Neural progenitor cell (in vitro differentiated cells): ENCODE results near the gene FOXO6.

Source experiments
- EZH2 ChIP-seq: fragments of 200-600 bp; sonication (generic); IDR thresholded peaks from 2 replicates; pipeline ENCODE4 v1.6.1; 2017; ENCODE audit warnings: antibody characterized with exemption, mild to moderate bottlenecking, moderate library complexity
- TF ChIP-seq, protein P1 (sequence below): fragments of 200-600 bp; sonication (generic); IDR thresholded peaks from 2 replicates; pipeline ENCODE4 v1.5.1; 2017; ENCODE audit warnings: antibody characterized with exemption, mild to moderate bottlenecking

DNA sequence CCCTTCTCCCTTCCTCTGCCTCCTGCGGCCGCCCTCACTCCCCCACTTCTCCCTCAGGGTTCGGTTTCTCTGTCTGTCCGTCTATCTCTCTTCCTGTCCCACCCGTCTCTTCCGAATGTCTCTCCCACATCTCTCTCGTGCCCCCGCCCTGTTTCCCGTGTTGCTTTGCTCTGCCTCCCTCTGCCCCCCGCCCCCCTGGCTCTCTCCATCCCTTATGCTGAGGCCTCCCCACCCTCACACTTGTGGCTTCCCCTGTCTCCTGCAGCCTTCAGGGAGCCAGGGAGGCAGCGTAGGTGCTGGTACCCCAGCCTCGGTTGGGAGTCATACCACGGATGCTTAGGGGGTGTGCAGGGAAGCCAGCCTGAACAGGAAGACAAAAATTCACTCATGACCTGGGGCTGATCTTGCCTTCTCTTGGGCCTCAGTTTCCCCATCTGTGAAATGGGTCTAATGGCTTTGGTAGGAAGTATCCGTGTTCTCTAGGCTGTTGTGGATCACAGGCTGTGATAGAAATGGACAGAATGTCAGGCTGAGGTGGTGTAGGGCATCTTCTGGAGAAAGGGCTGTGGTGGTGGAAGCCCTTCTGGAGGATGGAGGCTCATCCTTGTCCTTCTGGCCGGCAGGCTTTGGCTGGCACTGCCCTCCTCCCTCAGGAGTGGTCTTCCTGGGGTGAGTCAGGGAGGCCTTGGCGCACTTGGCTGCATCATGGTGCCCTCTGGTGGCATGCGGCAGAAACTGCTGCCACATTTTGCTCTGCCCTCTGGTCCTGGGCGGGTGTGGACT is 55.5 kb downstream of the FOXO6 start:
- TF ChIP-seq EZH2 = no peak
- TF ChIP-seq, protein P1, sequence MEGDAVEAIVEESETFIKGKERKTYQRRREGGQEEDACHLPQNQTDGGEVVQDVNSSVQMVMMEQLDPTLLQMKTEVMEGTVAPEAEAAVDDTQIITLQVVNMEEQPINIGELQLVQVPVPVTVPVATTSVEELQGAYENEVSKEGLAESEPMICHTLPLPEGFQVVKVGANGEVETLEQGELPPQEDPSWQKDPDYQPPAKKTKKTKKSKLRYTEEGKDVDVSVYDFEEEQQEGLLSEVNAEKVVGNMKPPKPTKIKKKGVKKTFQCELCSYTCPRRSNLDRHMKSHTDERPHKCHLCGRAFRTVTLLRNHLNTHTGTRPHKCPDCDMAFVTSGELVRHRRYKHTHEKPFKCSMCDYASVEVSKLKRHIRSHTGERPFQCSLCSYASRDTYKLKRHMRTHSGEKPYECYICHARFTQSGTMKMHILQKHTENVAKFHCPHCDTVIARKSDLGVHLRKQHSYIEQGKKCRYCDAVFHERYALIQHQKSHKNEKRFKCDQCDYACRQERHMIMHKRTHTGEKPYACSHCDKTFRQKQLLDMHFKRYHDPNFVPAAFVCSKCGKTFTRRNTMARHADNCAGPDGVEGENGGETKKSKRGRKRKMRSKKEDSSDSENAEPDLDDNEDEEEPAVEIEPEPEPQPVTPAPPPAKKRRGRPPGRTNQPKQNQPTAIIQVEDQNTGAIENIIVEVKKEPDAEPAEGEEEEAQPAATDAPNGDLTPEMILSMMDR = peak; percentile 98
